GM12878 (cell line): ENCODE measurements around the gene CSF2. TPM values are rescaled to one million over a fixed set of nuclear protein-coding genes. Genes with fewer than 3 reads are reported as not detected.

Source experiments
- ATAC-seq: fragments of 200-7000 bp; cut with Tn5 transposase; 3 replicates; pipeline ENCODE4 v1.9.1; 2020; ENCODE audit warnings: mild to moderate bottlenecking, moderate library complexity
- BruUV-seq: library from RNA; stranded (reverse); fragments of 400-500 nt; replicated peaks from 2 replicates; lab custom pipeline; 2021; lab: Mats Ljungman, UMichigan
- CTCF ChIA-PET: fragments of 300-600 bp; sonication (Branson Sonifier 250); formaldehyde crosslinking; extraction: SDS; loops from one replicate; lab custom pipeline; 2021; ENCODE audit warnings: inconsistent platforms; lab: Yijun Ruan, JAX
- POLR2A ChIA-PET: fragments of 350-600 bp; formaldehyde crosslinking; extraction: SDS; loops from one replicate; lab custom pipeline; 2021; ENCODE audit warnings: inconsistent platforms; lab: Charles Lee
- RAD21 ChIA-PET: fragments of 300-600 bp; sonication (Branson Sonifier 250); formaldehyde crosslinking; loops from one replicate; lab custom pipeline; 2023; ENCODE audit warnings: antibody characterized with exemption; ENCODE audit not compliant: unreplicated experiment; lab: Charles Lee
- SMC1A ChIA-PET: fragments of 300-600 bp; sonication (Branson Sonifier 250); formaldehyde crosslinking; loops from one replicate; lab custom pipeline; 2023; ENCODE audit not compliant: unreplicated experiment, uncharacterized antibody; lab: Charles Lee
- DNase-seq: peaks from one replicate; pipeline ENCODE4 v3.0.0-alpha.2; 2011; ENCODE audit warnings: low read depth, low spot score
- FAIRE-seq: peaks from 3 replicates; lab custom pipeline; 2011; peaks lifted over from hg19 to GRCh38; lab: Jason Lieb, UNC
- H2AFZ ChIP-seq: 2 replicates; pipeline ENCODE4 v1.6.0; 2011; ENCODE audit warnings: low read depth, low read length, control low read depth; ENCODE audit not compliant: control insufficient read depth
- H3K27ac ChIP-seq: 2 replicates; pipeline ENCODE4 v1.5.1; 2011; ENCODE audit warnings: control low read depth; ENCODE audit not compliant: control insufficient read depth, insufficient read depth
- H3K27me3 ChIP-seq, 2 experiments: replicated peaks in 1 of 2; 2 replicates each; pipeline versions ENCODE4 v1.6.0 to v1.6.1; 2011; ENCODE audit warnings: low read length in 1 of 2; ENCODE audit not compliant: control insufficient read depth in 2 of 2, insufficient read depth in 2 of 2
- H3K36me3 ChIP-seq, 2 experiments: 2 replicates each; pipeline ENCODE4 v1.5.1; 2011; ENCODE audit warnings: low read length in 1 of 2; ENCODE audit not compliant: control insufficient read depth in 2 of 2, insufficient read depth in 2 of 2
- H3K4me1 ChIP-seq: 2 replicates; pipeline ENCODE4 v1.6.1; 2011; ENCODE audit warnings: mild to moderate bottlenecking, low read length, moderate library complexity, mixed read lengths; ENCODE audit not compliant: control insufficient read depth, insufficient read depth
- H3K4me2 ChIP-seq: 2 replicates; pipeline ENCODE4 v1.6.0; 2011; ENCODE audit warnings: control low read depth; ENCODE audit not compliant: control insufficient read depth, insufficient read depth
- H3K4me3 ChIP-seq: fragments of 200-600 bp; sonication (generic); 2 replicates; pipeline ENCODE4 v1.5.1; 2016
- H3K79me2 ChIP-seq: 2 replicates; pipeline ENCODE4 v1.6.0; 2011; ENCODE audit warnings: low read length; ENCODE audit not compliant: control insufficient read depth, insufficient read depth
- H3K9ac ChIP-seq: 2 replicates; pipeline ENCODE4 v1.8.0; 2011; ENCODE audit warnings: low read length, control low read depth, mixed read lengths; ENCODE audit not compliant: control insufficient read depth, insufficient read depth
- H3K9me3 ChIP-seq: replicated peaks from 3 replicates; pipeline ENCODE4 v1.5.1; 2011; ENCODE audit warnings: mild to moderate bottlenecking, low read length; ENCODE audit not compliant: control insufficient read depth, insufficient read depth
- H4K20me1 ChIP-seq: 2 replicates; pipeline ENCODE4 v1.6.0; 2011; ENCODE audit not compliant: control insufficient read depth, insufficient read depth
- ATF3 ChIP-seq: IDR thresholded peaks from 2 replicates; pipeline ENCODE4 v1.6.1; 2011; ENCODE audit warnings: low read depth, mild to moderate bottlenecking, low read length, moderate library complexity, borderline replicate concordance; ENCODE audit errors: extremely low read depth
- ATF7 ChIP-seq: fragments of 450-650 bp; IDR thresholded peaks from 2 replicates; pipeline ENCODE4 v1.6.1; 2016; ENCODE audit warnings: low read depth, mild to moderate bottlenecking
- E2F4 ChIP-seq: IDR thresholded peaks from 2 replicates; pipeline ENCODE4 v1.6.1; 2012; ENCODE audit warnings: low read depth, low read length, improper control_type of control experiment
- FOXK2 ChIP-seq: fragments of 450-650 bp; IDR thresholded peaks from 2 replicates; pipeline ENCODE4 v1.6.1; 2017; ENCODE audit warnings: mild to moderate bottlenecking, moderate library complexity
- GABPA ChIP-seq: IDR thresholded peaks from 2 replicates; pipeline ENCODE4 v1.6.1; 2014; ENCODE audit warnings: antibody characterized with exemption, low read depth, mild to moderate bottlenecking, inconsistent platforms
- KDM1A ChIP-seq: fragments of 200-600 bp; sonication (generic); IDR thresholded peaks from 2 replicates; pipeline ENCODE4 v1.6.1; 2016; ENCODE audit warnings: borderline replicate concordance
- MTA3 ChIP-seq: IDR thresholded peaks from 2 replicates; pipeline ENCODE4 v1.6.1; 2012; ENCODE audit warnings: low read length, inconsistent platforms, borderline replicate concordance
- PAX5 ChIP-seq: IDR thresholded peaks from 2 replicates; pipeline ENCODE4 v1.6.1; 2011; ENCODE audit warnings: low read depth, low read length, borderline replicate concordance
- RUNX3 ChIP-seq: IDR thresholded peaks from 2 replicates; pipeline ENCODE4 v1.6.1; 2012; ENCODE audit warnings: low read length, inconsistent platforms
- STAT3 ChIP-seq: IDR thresholded peaks from 2 replicates; pipeline ENCODE4 v1.6.1; 2011; ENCODE audit warnings: low read depth, low read length, improper control_type of control experiment
- WGBS: methylation state at CpG from one replicate; pipeline ENCODE4 v1.1.6; 2016; ENCODE audit warnings: low lambda C conversion rate; ENCODE audit not compliant: insufficient replicate concordance, insufficient coverage; ENCODE audit errors: missing lambda C conversion rate; 5-methylcytosine and 5-hydroxymethylcytosine counted together
- in situ Hi-C: fragments of 300-500 bp; cut with MboI; formaldehyde crosslinking; loops from 9 replicates; pipeline ENCODE4 v1.14.3; 2018; ENCODE audit warnings: mixed read lengths
- intact Hi-C: fragments of 100-400 bp; cut with micrococcal nuclease; formaldehyde crosslinking; loops from one replicate; pipeline ENCODE4 v1.14.2; 2022; ENCODE audit not compliant: unreplicated experiment
- polyA plus RNA-seq, 11 experiments: library from polyadenylated mRNA; depleted of rRNA in 4 of 11; unstranded in 6 of 11; stranded (reverse) in 5 of 11; fragments of >200 nt; fragmentation: Nextera tagmentation in 4 of 11; fragmentation: Illumina TruSeq in 1 of 11; extraction: Ambion mirVana in 4 of 11; extraction: Trizol in 1 of 11; gene quantifications; 1 replicate in 1 of 11; 2 replicates in 10 of 11; pipeline versions ENCODE4 v1.2.1 to v1.2.3, GENCODE V29; 2011 to 2016; ENCODE audit warnings: inconsistent platforms in 2 of 11, missing spikeins in 2 of 11, low read depth in 1 of 11
- total RNA-seq, 4 experiments: library from RNA; depleted of rRNA in 3 of 4; stranded (reverse); fragments of >200 nt in 3 of 4; fragmentation: Illumina TruSeq in 1 of 4; extraction: Trizol in 1 of 4; gene quantifications; 2 replicates each; pipeline versions ENCODE4 v1.2.1 to v1.2.3, GENCODE V29; 2013 to 2021

CSF2 gene
- total and polyA plus RNA-seq, 10 of the 15 experiments (the other 5 are each of a cell fraction or from before 2014, with no cell fraction given): 0.15 to 2.0 (median 0.69) TPM; not detected in 2

- ChIA-PET SMC1A (no interaction called here), RAD21 (no interaction called here), CTCF (interaction anchor here (1.5 kb wide), 1 partner anchor 153 kb away, joined by 3 read pairs; no protein-coding TSS in a partner anchor), POLR2A (no interaction called here)
- no peaks in the 10 kb centered on the region for H3K79me2 ChIP-seq
- FAIRE-seq: no peak
- H3K27me3 ChIP-seq: peaks cover 0 to 5% of the 10 kb centered on the region in 2 experiments; a peak in 2 of 4 replicates
- DNase-seq: no peak
- BruUV-seq: no TSS peak
- no peak overlapping the region for H3K27ac ChIP-seq
- H3K4me3 ChIP-seq: no peak overlapping the region
- H3K36me3 ChIP-seq: no peaks in the 10 kb centered on the region
- no peak for ATAC-seq
- H3K9ac ChIP-seq: no peak overlapping the region
- no peaks in the 10 kb centered on the region for H4K20me1 ChIP-seq
- H2AFZ ChIP-seq: no peak overlapping the region
- no peak overlapping the region for H3K4me2 ChIP-seq
- intact Hi-C loops (no loop called here), in situ Hi-C loops (no loop called here)
- TF ChIP-seq PAX5: no peak
- no peak for TF ChIP-seq E2F4
- TF ChIP-seq MTA3: no peak
- no peak for TF ChIP-seq ATF3
- H3K4me1 ChIP-seq: peaks cover 9% of the 10 kb centered on the region
- 44% methylated on average over 5 of the region's 5 CpGs for WGBS
- no peaks in the 10 kb centered on the region for H3K9me3 ChIP-seq
Observed at GRCh38 chr5:132026516-132027008, 47.0 kb upstream of the CSF2 start.

GRCh38 chr5:132027027-132027426, 46.6 kb upstream of the CSF2 start:
- no peak overlapping the region for H2AFZ ChIP-seq
- no peaks in the 10 kb centered on the region for H3K79me2 ChIP-seq
- FAIRE-seq: no peak
- ChIA-PET POLR2A (no interaction called here), SMC1A (interaction anchor here (1.1 kb wide), 1 partner anchor 12 kb away, joined by 4 read pairs; no protein-coding TSS in a partner anchor), CTCF (interaction anchor here (1.5 kb wide), 1 partner anchor 153 kb away, joined by 3 read pairs; no protein-coding TSS in a partner anchor), RAD21 (no interaction called here)
- no peak overlapping the region for H3K4me3 ChIP-seq
- no peaks in the 10 kb centered on the region for H3K9me3 ChIP-seq
- no peak overlapping the region for H3K4me2 ChIP-seq
- no peak overlapping the region for H3K27ac ChIP-seq
- peaks cover 9% of the 10 kb centered on the region for H3K4me1 ChIP-seq
- peak; percentile 58; the same call in 2 of the 3 replicates for ATAC-seq
- H4K20me1 ChIP-seq: no peaks in the 10 kb centered on the region
- 27% methylated on average over 2 of the region's 2 CpGs for WGBS
- in situ Hi-C loops: no loop called here
- no peaks in the 10 kb centered on the region for H3K36me3 ChIP-seq
- H3K27me3 ChIP-seq: peaks cover 0 to 5% of the 10 kb centered on the region in 2 experiments; a peak in 2 of 4 replicates
- no TSS peak for BruUV-seq
- intact Hi-C loops: no loop called here
- TF ChIP-seq FOXK2 (no peak), ATF7 (no peak), GABPA (no peak), KDM1A (no peak), STAT3 (no peak), PAX5 (peak; percentile 45; the same call in 1 of the 2 replicates), RUNX3 (0 out of 2 replicates have a peak, but pooled peaks have one; percentile 10)
- TF ChIP-seq, all 136 proteins: peak for 2
- H3K9ac ChIP-seq: no peak overlapping the region
- DNase-seq: no peak
